SK-N-SH (cell line): ENCODE results near the gene MRPS12.

Experiments
- CTCF ChIP-seq: fragments of 200-600 bp; sonication (generic); IDR thresholded peaks from 2 replicates; pipeline ENCODE4 v1.6.1; 2017; ENCODE audit warnings: antibody characterized with exemption, mild to moderate bottlenecking, moderate library complexity
- EP300 ChIP-seq, 2 experiments: IDR thresholded peaks; 2 replicates each; pipeline versions ENCODE4 v1.4.0 to v1.6.1; 2012; ENCODE audit warnings: borderline replicate concordance in 1 of 2, low read depth in 1 of 2, low read length in 1 of 2
- FOXM1 ChIP-seq: IDR thresholded peaks from 2 replicates; pipeline ENCODE4 v1.4.0; 2012; ENCODE audit warnings: low read depth, mild to moderate bottlenecking
- GABPA ChIP-seq: IDR thresholded peaks from 2 replicates; pipeline ENCODE4 v1.4.0; 2012; ENCODE audit warnings: low read depth, mild to moderate bottlenecking
- GATA2 ChIP-seq: sonication (generic); formaldehyde crosslinking; IDR thresholded peaks from 2 replicates; pipeline ENCODE4 v1.5.0; 2020; ENCODE audit warnings: mild to moderate bottlenecking, missing genetic modification reagents
- MXI1 ChIP-seq: IDR thresholded peaks from 2 replicates; pipeline ENCODE4 v1.6.1; 2012; ENCODE audit warnings: mild to moderate bottlenecking, low read depth, low read length, improper control_type of control experiment
- NFIC ChIP-seq: IDR thresholded peaks from 2 replicates; pipeline ENCODE4 v1.4.0; 2012; ENCODE audit warnings: borderline replicate concordance
- POLR2AphosphoS5 ChIP-seq: IDR thresholded peaks from 2 replicates; pipeline ENCODE4 v1.6.1; 2012; ENCODE audit warnings: low read depth, low read length
- RAD21 ChIP-seq: IDR thresholded peaks from 2 replicates; pipeline ENCODE4 v1.6.1; 2012; ENCODE audit warnings: mild to moderate bottlenecking, low read length
- SIN3A ChIP-seq: IDR thresholded peaks from 2 replicates; pipeline ENCODE4 v1.6.1; 2012; ENCODE audit warnings: low read depth, mild to moderate bottlenecking, low read length, moderate library complexity, borderline replicate concordance
- YY1 ChIP-seq: IDR thresholded peaks from 2 replicates; pipeline ENCODE4 v1.4.0; 2012; ENCODE audit warnings: low read depth, mild to moderate bottlenecking
- TF ChIP-seq, protein P1 (sequence below): IDR thresholded peaks from 2 replicates; pipeline ENCODE4 v1.4.0; 2012; ENCODE audit warnings: low read depth, borderline replicate concordance

DNA sequence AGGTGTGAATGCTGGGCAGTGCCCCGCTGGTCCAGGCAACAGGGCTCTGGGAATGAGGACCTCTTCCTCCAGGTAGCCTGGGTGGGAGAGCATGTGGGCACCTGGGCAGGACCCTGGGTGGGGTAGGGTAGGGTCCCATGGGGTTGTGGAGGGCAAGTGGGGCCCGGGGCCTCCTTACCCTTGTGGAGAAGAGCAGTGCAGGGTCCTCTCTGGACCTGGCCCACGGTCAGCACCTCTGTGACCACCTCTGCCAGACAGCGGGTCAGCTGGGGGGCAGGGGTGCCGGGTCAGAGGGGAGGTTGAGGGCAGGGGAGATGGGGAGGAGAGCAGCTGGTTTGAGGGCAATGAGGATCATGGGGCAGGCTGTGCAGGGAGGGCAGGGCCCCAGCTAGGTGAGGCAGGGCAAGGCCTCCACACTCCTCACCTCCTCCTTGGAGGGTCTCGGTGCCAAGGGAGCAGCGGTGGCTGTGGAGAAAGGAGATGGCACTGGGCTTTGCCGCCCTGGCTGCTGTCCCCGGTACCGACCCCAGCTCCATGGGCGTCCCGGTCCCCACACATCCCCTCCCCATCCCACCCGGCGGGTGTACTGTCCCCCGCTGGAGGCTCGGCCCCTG, 19.2 kb upstream of the MRPS12 start:
- TF ChIP-seq RAD21, result no peak
- TF ChIP-seq SIN3A, result no peak
- TF ChIP-seq GABPA, result no peak
- TF ChIP-seq POLR2AphosphoS5, result no peak
- TF ChIP-seq FOXM1, result no peak
- no peak for TF ChIP-seq GATA2 (CRISPR knock-in tag)
- TF ChIP-seq YY1, result no peak
- no peak for TF ChIP-seq CTCF
- no peak for TF ChIP-seq NFIC
- no peak for TF ChIP-seq MXI1
- TF ChIP-seq, protein P1, sequence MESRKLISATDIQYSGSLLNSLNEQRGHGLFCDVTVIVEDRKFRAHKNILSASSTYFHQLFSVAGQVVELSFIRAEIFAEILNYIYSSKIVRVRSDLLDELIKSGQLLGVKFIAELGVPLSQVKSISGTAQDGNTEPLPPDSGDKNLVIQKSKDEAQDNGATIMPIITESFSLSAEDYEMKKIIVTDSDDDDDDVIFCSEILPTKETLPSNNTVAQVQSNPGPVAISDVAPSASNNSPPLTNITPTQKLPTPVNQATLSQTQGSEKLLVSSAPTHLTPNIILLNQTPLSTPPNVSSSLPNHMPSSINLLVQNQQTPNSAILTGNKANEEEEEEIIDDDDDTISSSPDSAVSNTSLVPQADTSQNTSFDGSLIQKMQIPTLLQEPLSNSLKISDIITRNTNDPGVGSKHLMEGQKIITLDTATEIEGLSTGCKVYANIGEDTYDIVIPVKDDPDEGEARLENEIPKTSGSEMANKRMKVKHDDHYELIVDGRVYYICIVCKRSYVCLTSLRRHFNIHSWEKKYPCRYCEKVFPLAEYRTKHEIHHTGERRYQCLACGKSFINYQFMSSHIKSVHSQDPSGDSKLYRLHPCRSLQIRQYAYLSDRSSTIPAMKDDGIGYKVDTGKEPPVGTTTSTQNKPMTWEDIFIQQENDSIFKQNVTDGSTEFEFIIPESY, result no peak
- TF ChIP-seq EP300 (IDR thresholded peaks at IDR 0.05; ENCODE audit: borderline replicate concordance in 1 of 2, low read depth in 1 of 2, low read length in 1 of 2), result no peak
